SU-DHL-6 (cell line): ENCODE measurements around the gene SLC38A10.

Experiments used
- CTCF ChIP-seq: fragments of 200-600 bp; sonication (generic); IDR thresholded peaks from one replicate; pipeline ENCODE4 v1.5.1; 2017; ENCODE audit warnings: antibody characterized with exemption, mild to moderate bottlenecking, low read length, moderate library complexity; ENCODE audit not compliant: insufficient read depth, poor library complexity, severe bottlenecking
- EZH2phosphoT487 ChIP-seq: fragments of 200-600 bp; sonication (generic), shearing (Covaris generic); conservative IDR thresholded peaks from 2 replicates; pipeline ENCODE4 v1.6.1; 2018; ENCODE audit warnings: mild to moderate bottlenecking, antibody characterized with exemption, low read length, moderate library complexity, mixed read lengths

GRCh38 chr17:81251094-81251708, 43.9 kb downstream of the SLC38A10 start:
- TF ChIP-seq CTCF (no peak), EZH2phosphoT487 (no peak)
